ENCODE measurements around the gene ITPA. TPM values are rescaled to one million over a fixed set of nuclear protein-coding genes. Genes with fewer than 3 reads are reported as not detected.

The ITPA gene
- total RNA-seq, 1 experiment from 2014 or later, result 147 TPM

DNA sequence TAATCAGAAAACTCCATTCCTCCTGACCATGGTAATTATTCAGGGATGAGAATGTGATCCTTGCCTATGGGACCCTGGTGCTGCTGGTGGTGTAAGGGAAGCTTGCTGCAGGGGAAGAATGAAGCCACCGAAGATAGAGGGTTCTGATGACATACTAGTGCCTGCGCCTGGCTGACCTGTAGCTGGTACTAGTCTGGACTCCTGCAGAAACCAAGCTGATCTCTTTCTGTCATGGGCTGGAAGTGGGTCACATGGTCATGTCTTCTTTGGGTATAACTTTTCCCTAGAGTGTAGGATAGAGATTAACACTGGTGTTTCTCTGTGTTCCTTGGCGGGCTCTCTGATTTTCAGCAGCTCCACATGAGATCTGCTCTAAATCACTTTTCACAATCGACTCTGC lies 38.3 kb downstream of the ITPA start:
- Histone ChIP-seq H3K4me3 (ENCODE audit: insufficient read depth, low read depth, low read length) (no peak overlapping the region), H3K36me3 (replicated peaks; ENCODE audit: control insufficient read depth, insufficient read depth, low read length) (no peaks in the 10 kb centered on the region), H3K27me3 (ENCODE audit: control insufficient read depth, insufficient read depth, low read length) (peaks cover 27% of the 10 kb centered on the region)
- DNase-seq, result no peak

DNA sequence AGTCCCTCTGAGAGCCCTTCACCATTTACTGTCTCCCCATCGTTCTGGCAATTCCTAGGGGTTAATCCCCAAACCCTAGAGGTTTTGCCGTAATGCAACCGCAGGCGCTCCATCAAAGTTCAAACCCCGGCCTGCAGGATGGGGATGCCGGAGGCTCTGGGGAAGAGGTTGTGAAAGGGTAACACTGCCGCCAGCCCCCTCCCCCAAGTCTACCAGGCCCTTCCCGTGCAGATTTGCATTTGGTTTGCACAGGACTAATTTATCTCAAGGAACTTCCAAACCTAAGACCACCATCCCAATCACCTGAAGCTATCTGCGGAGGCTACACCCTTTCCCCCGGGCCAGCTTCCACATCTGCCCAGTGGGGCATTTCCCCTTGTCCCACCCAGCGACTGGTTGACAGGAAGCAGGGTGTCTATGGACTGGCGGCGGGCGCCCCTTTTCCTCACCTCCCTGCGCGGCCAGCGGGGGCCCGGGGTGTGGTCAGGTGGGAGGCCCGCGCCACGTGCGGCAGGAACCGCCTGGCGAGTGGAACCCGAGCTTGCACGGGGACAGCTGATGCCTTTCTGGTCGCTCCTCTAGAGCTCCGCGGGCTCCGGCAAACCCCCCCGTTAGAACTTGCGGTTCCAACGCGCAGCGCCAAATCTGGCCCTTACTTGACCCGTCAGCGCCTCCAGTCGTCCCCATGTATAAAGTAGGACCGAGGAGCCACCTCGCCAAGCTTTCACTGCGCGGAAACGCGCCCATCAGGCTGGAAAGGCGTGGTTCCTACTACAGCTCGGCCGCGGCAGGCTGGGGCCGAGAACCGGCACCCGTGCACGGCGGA lies 39.1 kb downstream of the ITPA start:
- Histone ChIP-seq H3K4me3 (ENCODE audit: insufficient read depth, low read depth, low read length) (peak overlapping the region; percentile 43), H3K27me3 (ENCODE audit: control insufficient read depth, insufficient read depth, low read length) (peaks cover 27% of the 10 kb centered on the region), H3K36me3 (replicated peaks; ENCODE audit: control insufficient read depth, insufficient read depth, low read length) (no peaks in the 10 kb centered on the region)
- peak; percentile 88 for DNase-seq

DNA sequence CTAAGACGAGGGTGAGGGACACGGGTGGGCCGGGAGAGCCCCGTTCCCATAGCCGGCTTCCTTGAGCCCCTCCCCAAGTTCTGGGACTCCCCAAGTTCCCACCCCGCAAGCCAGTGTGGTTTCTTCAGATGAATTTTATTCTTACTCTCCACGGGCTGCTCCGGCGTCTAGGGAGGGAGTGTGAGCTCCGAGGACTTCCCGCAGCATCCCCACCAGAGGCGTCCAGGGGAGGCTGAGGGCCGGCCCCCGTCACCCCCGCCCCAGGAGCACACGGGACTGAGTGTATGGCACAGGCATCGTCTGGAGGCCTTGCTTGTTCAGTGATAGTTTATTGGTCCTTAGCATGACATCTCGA lies 39.7 kb downstream of the ITPA start:
- DNase-seq, result peak; percentile 74
- H3K36me3 ChIP-seq (replicated peaks; ENCODE audit: control insufficient read depth, insufficient read depth, low read length), result no peaks in the 10 kb centered on the region
- H3K27me3 ChIP-seq (ENCODE audit: control insufficient read depth, insufficient read depth, low read length), result peaks cover 27% of the 10 kb centered on the region
- H3K4me3 ChIP-seq (ENCODE audit: insufficient read depth, low read depth, low read length), result peak overlapping the region; percentile 43

DNA sequence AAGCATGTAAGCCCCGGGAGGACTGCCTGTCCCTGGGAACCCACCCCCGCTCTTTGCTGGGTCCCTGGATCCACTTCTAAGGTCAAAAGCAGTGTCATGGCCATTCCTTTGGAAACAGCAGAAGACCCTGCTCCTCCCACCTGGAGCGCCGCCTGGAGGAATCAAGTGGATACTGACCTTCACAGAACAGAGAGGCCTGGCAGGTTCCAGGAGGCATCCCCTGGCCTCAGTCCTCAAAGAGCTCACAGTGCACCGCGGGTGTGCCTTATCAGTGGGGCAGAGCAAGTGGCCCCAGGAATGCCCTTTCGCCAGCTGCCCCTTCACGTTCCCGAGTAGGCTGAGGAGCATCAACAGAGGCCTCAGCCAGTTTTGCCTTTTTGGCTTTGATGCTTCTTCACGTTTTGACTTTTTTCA lies 40.8 kb downstream of the ITPA start:
- H3K4me3 ChIP-seq (ENCODE audit: insufficient read depth, low read depth, low read length), result no peak overlapping the region
- DNase-seq, result peak; percentile 94
- H3K27me3 ChIP-seq (ENCODE audit: control insufficient read depth, insufficient read depth, low read length), result peaks cover 27% of the 10 kb centered on the region
- peaks cover 1% of the 10 kb centered on the region for H3K36me3 ChIP-seq (replicated peaks; ENCODE audit: control insufficient read depth, insufficient read depth, low read length)

DNA sequence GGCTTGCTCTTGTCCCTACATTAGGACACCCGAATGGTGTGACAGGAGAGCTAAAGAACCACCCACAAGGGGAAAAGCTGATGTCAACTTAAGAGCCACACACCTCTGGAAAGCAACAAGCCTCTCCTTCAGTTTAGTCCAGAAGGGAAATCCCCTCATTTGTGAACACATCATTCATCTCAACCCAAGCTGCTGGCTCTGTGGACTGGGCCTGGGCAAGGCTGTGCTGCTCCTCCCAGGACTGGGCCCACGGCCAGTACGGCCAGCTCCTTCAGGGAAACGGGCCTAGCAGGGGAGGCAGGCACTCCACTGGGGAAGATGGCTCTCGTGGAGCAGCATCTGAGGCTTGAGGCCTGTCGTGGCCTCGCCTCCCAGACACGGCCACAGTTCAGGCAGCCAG lies 42.5 kb downstream of the ITPA start:
- Histone ChIP-seq H3K36me3 (replicated peaks; ENCODE audit: control insufficient read depth, insufficient read depth, low read length) (peaks cover 5% of the 10 kb centered on the region), H3K27me3 (ENCODE audit: control insufficient read depth, insufficient read depth, low read length) (peaks cover 24% of the 10 kb centered on the region), H3K4me3 (ENCODE audit: insufficient read depth, low read depth, low read length) (no peak overlapping the region)
- DNase-seq, result no peak

DNA sequence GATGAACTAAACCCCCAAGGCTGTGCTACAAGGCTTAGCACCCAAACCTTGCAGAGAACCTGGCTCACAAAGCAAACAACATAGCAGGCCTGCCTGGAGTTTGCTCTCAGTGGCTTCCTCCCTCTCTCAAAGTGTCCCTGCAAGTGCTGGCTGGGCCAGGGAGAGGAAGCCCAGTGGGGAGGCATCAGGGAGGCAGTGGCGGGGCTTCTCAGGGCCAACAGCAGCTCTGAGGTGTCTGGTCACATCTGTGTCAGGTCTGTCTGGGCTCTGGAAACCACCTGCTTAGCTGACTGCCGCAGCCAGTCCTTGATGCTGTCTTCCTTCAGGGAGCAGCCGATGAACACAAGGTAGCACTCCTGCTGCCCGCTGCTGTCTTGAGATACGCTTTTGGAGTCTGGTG lies 46.4 kb downstream of the ITPA start:
- peaks cover 5% of the 10 kb centered on the region for H3K36me3 ChIP-seq (replicated peaks; ENCODE audit: control insufficient read depth, insufficient read depth, low read length)
- no peak overlapping the region for H3K4me3 ChIP-seq (ENCODE audit: insufficient read depth, low read depth, low read length)
- no peaks in the 10 kb centered on the region for H3K27me3 ChIP-seq (ENCODE audit: control insufficient read depth, insufficient read depth, low read length)
- no peak for DNase-seq

DNA sequence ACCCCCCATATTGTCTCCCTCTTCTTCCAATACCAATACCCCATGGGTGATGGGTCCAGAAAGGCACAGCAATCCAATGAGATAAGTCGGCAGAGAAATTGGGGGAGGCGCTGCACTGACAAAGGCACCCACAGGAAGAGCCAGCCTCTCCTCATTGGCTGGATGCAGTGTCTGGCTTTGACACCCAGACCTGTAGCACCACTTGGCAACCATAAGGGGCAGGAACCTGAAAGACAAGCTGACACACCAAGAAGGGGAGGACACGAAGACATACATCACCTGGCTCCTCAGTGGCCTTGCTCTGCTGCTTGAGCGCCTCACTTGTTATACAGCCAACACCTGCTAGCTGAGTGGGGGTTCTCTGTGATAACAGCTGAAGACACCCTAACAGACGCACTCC lies 49.1 kb downstream of the ITPA start:
- DNase-seq, result peak; percentile 60
- peaks cover 5% of the 10 kb centered on the region for H3K36me3 ChIP-seq (replicated peaks; ENCODE audit: control insufficient read depth, insufficient read depth, low read length)
- no peak overlapping the region for H3K4me3 ChIP-seq (ENCODE audit: insufficient read depth, low read depth, low read length)
- H3K27me3 ChIP-seq (ENCODE audit: control insufficient read depth, insufficient read depth, low read length), result no peaks in the 10 kb centered on the region

DNA sequence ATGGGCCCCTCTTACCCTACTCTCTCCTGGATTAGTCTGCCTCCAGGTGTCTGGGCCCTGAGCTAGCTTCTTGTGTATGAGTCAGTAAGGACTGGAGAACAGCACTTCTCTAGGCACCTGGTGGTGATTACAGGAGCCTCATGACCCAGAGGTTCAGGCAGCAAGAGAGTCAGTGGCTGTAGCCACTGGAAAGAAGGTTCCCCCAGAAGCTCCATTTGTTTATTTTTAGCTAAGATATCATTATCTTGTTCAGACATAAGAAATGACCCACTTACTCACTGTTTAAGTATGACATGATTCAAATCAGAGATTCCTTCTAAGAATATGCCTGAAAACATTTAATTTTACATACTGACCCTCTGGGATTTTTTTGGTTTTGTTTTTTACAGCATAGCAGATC lies 53.3 kb downstream of the ITPA start:
- Histone ChIP-seq H3K4me3 (ENCODE audit: insufficient read depth, low read depth, low read length) (no peak overlapping the region), H3K27me3 (ENCODE audit: control insufficient read depth, insufficient read depth, low read length) (no peaks in the 10 kb centered on the region), H3K36me3 (replicated peaks; ENCODE audit: control insufficient read depth, insufficient read depth, low read length) (no peaks in the 10 kb centered on the region; the same call in 1 of the 2 replicates)
- DNase-seq, result no peak

DNA sequence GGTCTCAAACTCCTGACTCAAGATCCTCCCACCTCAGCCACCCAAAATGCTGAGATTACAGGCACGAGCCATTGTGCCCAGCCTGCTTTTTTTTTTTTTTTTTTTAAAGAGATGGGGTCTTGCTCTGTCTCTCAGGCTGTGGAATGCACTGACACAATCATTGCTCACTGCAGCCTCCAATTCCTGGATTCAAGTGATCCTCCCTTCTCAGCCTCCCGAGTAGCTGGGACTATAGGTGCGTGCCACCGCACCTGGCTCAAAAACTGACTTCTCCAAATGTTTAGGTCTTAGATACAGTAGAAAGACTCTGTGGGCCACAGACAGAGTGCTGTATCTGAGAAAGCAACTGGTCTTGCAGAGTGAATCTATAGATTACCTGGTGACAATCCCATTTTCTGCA lies 60.8 kb downstream of the ITPA start:
- Histone ChIP-seq H3K27me3 (ENCODE audit: control insufficient read depth, insufficient read depth, low read length) (no peaks in the 10 kb centered on the region), H3K36me3 (replicated peaks; ENCODE audit: control insufficient read depth, insufficient read depth, low read length) (no peaks in the 10 kb centered on the region), H3K4me3 (ENCODE audit: insufficient read depth, low read depth, low read length) (no peak overlapping the region)
- DNase-seq, result no peak

DNA sequence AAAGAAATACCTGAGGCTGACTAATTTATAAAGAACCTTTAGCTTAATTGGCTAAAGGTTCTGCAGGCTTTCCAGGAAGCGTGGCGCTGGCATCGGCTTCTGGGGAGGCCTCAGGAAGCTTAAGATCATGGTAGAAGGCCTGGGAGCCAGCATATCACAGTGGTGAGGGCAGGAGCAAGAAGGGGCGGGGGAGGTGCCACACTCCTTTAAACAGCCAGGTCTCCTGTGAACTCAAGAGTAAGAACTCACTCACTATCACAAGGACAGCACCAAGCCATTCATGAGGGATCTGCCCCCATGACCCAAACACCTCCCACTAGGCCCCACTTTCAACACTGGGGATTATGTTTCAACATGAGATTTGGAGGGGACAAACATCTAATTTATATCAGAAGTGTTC lies 64.1 kb downstream of the ITPA start:
- no peaks in the 10 kb centered on the region for H3K36me3 ChIP-seq (replicated peaks; ENCODE audit: control insufficient read depth, insufficient read depth, low read length)
- H3K27me3 ChIP-seq (ENCODE audit: control insufficient read depth, insufficient read depth, low read length), result no peaks in the 10 kb centered on the region
- no peak for DNase-seq
- H3K4me3 ChIP-seq (ENCODE audit: insufficient read depth, low read depth, low read length), result no peak overlapping the region

Other genes starting within 250 kb of the ITPA start
- not detected in 2 replicates for gene GNRH2, start 165.9 kb upstream of the ITPA start, total RNA-seq (2014; rRNA removed; shearing (Covaris generic))
- gene MRPS26, start 163.4 kb upstream of the ITPA start, total RNA-seq (2014; rRNA removed; shearing (Covaris generic)), result 133 and 141 TPM in 2 replicates
- 1.5 TPM in 1 of 2 replicates, not detected in the other for gene OXT, start 137.9 kb upstream of the ITPA start, total RNA-seq (2014; rRNA removed; shearing (Covaris generic))
- not detected in 2 replicates for gene AVP, start 124.8 kb upstream of the ITPA start, total RNA-seq (2014; rRNA removed; shearing (Covaris generic))
- 20.4 and 22.0 TPM in 2 replicates for gene FASTKD5, start 49.6 kb upstream of the ITPA start, total RNA-seq (2014; rRNA removed; shearing (Covaris generic))
- gene UBOX5, start 49.6 kb upstream of the ITPA start, total RNA-seq (2014; rRNA removed; shearing (Covaris generic)), result 6.4 and 6.9 TPM in 2 replicates
- 10.2 and 11.0 TPM in 2 replicates for gene LZTS3, start 35.9 kb upstream of the ITPA start, total RNA-seq (2014; rRNA removed; shearing (Covaris generic))
- gene DDRGK1, start 4.8 kb upstream of the ITPA start, total RNA-seq (2014; rRNA removed; shearing (Covaris generic)), result 38.5 and 46.5 TPM in 2 replicates
- 3.1 and 4.9 TPM in 2 replicates for gene SLC4A11, start 29.7 kb downstream of the ITPA start, total RNA-seq (2014; rRNA removed; shearing (Covaris generic))
- gene DNAAF9, start 198.2 kb downstream of the ITPA start, total RNA-seq (2014; rRNA removed; shearing (Covaris generic)), result 3.3 and 5.3 TPM in 2 replicates